Cardiac muscle cell (in vitro differentiated cells and primary cell): Measurements from ENCODE around the gene SHROOM3. TPM values are rescaled to one million over a fixed set of nuclear protein-coding genes. Genes with fewer than 3 reads are reported as not detected.

ENCODE experiments used
- DNase-seq, 2 donors: peaks; one replicate each; pipeline versions ENCODE4 v3.0.0 to v3.0.0-alpha.2; 2010 to 2017; ENCODE audit warnings: low read depth in 1 of 2, low spot score in 1 of 2
- H3K27ac ChIP-seq: fragments of 200-600 bp; sonication (generic); 2 replicates; pipeline ENCODE4 v1.5.1; 2016
- H3K27me3 ChIP-seq: fragments of 200-600 bp; sonication (generic); 2 replicates; pipeline ENCODE4 v1.6.0; 2016; ENCODE audit warnings: control low read depth
- H3K36me3 ChIP-seq: fragments of 200-600 bp; sonication (generic); 2 replicates; pipeline ENCODE4 v1.5.1; 2016; ENCODE audit warnings: control low read depth
- H3K4me1 ChIP-seq: fragments of 200-600 bp; sonication (generic); 2 replicates; pipeline ENCODE4 v1.8.1; 2017; ENCODE audit warnings: low read depth, mild to moderate bottlenecking, mixed run types
- H3K4me3 ChIP-seq: fragments of 200-600 bp; sonication (generic); 2 replicates; pipeline ENCODE4 v1.5.1; 2016; ENCODE audit warnings: mild to moderate bottlenecking
- H3K9me3 ChIP-seq: fragments of 200-600 bp; sonication (generic); 2 replicates; pipeline ENCODE4 v1.5.1; 2017; ENCODE audit warnings: low read depth, mild to moderate bottlenecking, control low read depth
- CTCF ChIP-seq: IDR thresholded peaks from 2 replicates; pipeline ENCODE4 v1.5.1; 2012; ENCODE audit warnings: low read depth, mild to moderate bottlenecking, low read length
- polyA plus RNA-seq: library from polyadenylated mRNA; unstranded; fragments of >200 nt; fragmentation: Nextera tagmentation; extraction: Ambion mirVana; gene quantifications from 2 replicates; pipeline ENCODE4 v1.2.1, GENCODE V29; 2016
- total RNA-seq: library from RNA; depleted of rRNA; stranded (reverse); fragments of >200 nt; gene quantifications from 2 replicates; pipeline ENCODE4 v1.2.3, GENCODE V29; 2016

SHROOM3 gene
- total and polyA plus RNA-seq, 2 experiments from 2014 or later, result 13.7 to 47.7 TPM

- Histone ChIP-seq H3K9me3 (no peaks in the 10 kb centered on the region), H3K27me3 (no peaks in the 10 kb centered on the region), H3K36me3 (no peaks in the 10 kb centered on the region), H3K4me3 (no peak overlapping the region), H3K27ac (no peak overlapping the region), H3K4me1 (peaks cover 9% of the 10 kb centered on the region)
- no peak for TF ChIP-seq CTCF
- no peak for DNase-seq
These were observed 108.3 kb downstream of the SHROOM3 start for GRCh38 chr4:76543378-76543777.

GRCh38 chr4:76544725-76545124 lies 109.7 kb downstream of the SHROOM3 start:
- H3K27me3 ChIP-seq, result no peaks in the 10 kb centered on the region
- DNase-seq, result no peak
- H3K27ac ChIP-seq, result no peak overlapping the region
- H3K9me3 ChIP-seq, result no peaks in the 10 kb centered on the region
- H3K36me3 ChIP-seq, result no peaks in the 10 kb centered on the region
- no peak for TF ChIP-seq CTCF
- H3K4me3 ChIP-seq, result no peak overlapping the region
- H3K4me1 ChIP-seq, result peaks cover 9% of the 10 kb centered on the region

GRCh38 chr4:76545226-76545884 lies 110.3 kb downstream of the SHROOM3 start:
- H3K36me3 ChIP-seq, result no peaks in the 10 kb centered on the region
- no peak overlapping the region for H3K4me3 ChIP-seq
- no peaks in the 10 kb centered on the region for H3K27me3 ChIP-seq
- no peak for TF ChIP-seq CTCF
- peaks cover 9% of the 10 kb centered on the region for H3K4me1 ChIP-seq
- DNase-seq, result no peak
- no peaks in the 10 kb centered on the region for H3K9me3 ChIP-seq
- no peak overlapping the region for H3K27ac ChIP-seq

GRCh38 chr4:76546327-76546726 lies 111.3 kb downstream of the SHROOM3 start:
- no peaks in the 10 kb centered on the region for H3K9me3 ChIP-seq
- no peak overlapping the region for H3K4me3 ChIP-seq
- peaks cover 9% of the 10 kb centered on the region for H3K4me1 ChIP-seq
- no peak for DNase-seq
- no peak overlapping the region for H3K27ac ChIP-seq
- no peaks in the 10 kb centered on the region for H3K36me3 ChIP-seq
- no peak for TF ChIP-seq CTCF
- no peaks in the 10 kb centered on the region for H3K27me3 ChIP-seq

- no peak for TF ChIP-seq CTCF
- Histone ChIP-seq H3K9me3 (no peaks in the 10 kb centered on the region), H3K4me3 (no peak overlapping the region), H3K36me3 (no peaks in the 10 kb centered on the region), H3K27ac (peak overlapping the region; percentile 66), H3K4me1 (peaks cover 9% of the 10 kb centered on the region), H3K27me3 (no peaks in the 10 kb centered on the region)
- peak; percentile 48 to 85 for DNase-seq
These were observed 112.0 kb downstream of the SHROOM3 start for GRCh38 chr4:76546759-76547742.
